ENCODE measurements around the gene GLOD4. TPM values are rescaled to one million over a fixed set of nuclear protein-coding genes. Genes with fewer than 3 reads are reported as not detected.
"Not testable (repeated sequence)": the region's sequence is repeated elsewhere in the genome, so short reads cannot be mapped to it uniquely, and the experiment has no call there.

The GLOD4 gene
- total and polyA plus RNA-seq, 2 donors, result 56.4 to 68.4 TPM

DNA sequence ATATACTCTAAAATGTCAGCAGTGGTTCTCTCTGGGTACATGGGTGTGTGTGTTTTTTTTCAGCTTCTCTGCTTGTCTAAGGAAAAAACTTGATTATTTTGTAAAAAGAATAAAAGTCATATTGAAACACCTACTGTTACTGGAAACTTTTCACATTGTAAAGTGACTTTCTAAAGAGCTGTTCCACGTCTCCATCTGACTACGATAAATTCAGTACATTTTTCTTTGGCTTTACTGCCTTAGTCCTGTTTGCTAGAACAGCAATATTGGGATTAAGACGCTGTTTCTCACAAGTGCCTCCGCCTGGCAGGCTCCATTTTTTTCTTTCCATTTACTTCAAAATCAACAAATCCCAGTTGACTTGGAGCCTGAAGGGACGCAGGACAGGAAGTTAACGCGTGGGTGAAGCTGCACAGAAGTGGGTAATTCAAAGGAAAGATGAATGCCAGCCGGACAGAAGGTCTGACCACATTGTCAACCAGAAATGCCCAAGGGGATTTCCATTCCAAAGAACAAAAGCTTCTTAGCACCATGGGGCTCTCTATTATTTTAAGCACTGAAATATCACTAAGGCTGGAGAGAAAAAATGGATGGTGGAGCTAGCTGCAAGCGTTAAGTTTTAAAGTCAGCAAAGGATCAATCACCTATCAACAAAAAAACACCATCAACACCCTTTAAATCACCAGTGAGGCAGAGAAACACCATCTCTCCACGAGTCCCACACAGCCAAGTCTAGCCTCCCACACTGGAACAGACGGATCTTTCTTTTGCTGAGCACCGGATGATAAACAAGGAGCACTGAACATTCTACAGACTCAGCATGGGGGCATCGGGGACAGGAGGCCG, 8.4 kb downstream of the GLOD4 start:
- Histone ChIP-seq H3K4me3 (ENCODE audit: low read length in 2 of 2) (no peak overlapping the region), H3K4me1 (ENCODE audit: control insufficient read depth in 2 of 2, insufficient read depth in 2 of 2, low read length in 2 of 2) (no peaks in the 10 kb centered on the region), H3K9me3 (ENCODE audit: control insufficient read depth in 2 of 2, insufficient read depth in 1 of 2, low read length in 1 of 2) (no peaks in the 10 kb centered on the region), H3K36me3 (ENCODE audit: control insufficient read depth in 2 of 2, insufficient read depth in 2 of 2, low read length in 1 of 2) (peaks cover 61 to 77% of the 10 kb centered on the region in 2 donors), H3K27me3 (ENCODE audit: control insufficient read depth in 2 of 2, insufficient read depth in 1 of 2, low read length in 1 of 2) (no peaks in the 10 kb centered on the region), H3K27ac (ENCODE audit: low read depth in 1 of 2, low read length in 1 of 2) (no peak overlapping the region)
- no peak for DNase-seq (ENCODE audit: low read depth in 6 of 9, low spot score in 9 of 9)
- WGBS, result 92% methylated on average over 14 of the region's 14 CpGs

DNA sequence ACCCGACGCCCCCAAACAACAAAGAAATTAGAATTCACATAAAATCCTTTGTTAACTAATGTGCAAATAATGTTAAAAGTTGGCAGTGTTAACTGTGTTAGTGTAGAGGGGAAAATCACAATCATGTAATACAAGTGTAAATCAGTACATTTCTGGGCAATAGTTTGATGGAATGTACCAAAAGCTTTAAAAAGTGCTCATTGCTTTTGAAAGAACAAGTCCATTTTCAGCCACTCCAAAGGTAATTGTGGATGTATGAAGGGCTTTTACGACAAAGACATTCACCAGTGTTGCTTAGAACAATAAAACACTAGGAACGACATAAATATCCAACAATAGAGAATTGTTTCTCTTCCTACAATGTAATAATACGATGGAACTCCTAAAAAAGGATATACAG, 9.1 kb downstream of the GLOD4 start:
- no peaks in the 10 kb centered on the region for H3K4me1 ChIP-seq (ENCODE audit: control insufficient read depth in 2 of 2, insufficient read depth in 2 of 2, low read length in 2 of 2)
- DNase-seq (ENCODE audit: low read depth in 6 of 9, low spot score in 9 of 9), result no peak
- no peaks in the 10 kb centered on the region for H3K9me3 ChIP-seq (ENCODE audit: control insufficient read depth in 2 of 2, insufficient read depth in 1 of 2, low read length in 1 of 2)
- peaks cover 58 to 70% of the 10 kb centered on the region in 2 donors for H3K36me3 ChIP-seq (ENCODE audit: control insufficient read depth in 2 of 2, insufficient read depth in 2 of 2, low read length in 1 of 2)
- 96% methylated on average over 5 of the region's 5 CpGs for WGBS
- H3K27me3 ChIP-seq (ENCODE audit: control insufficient read depth in 2 of 2, insufficient read depth in 1 of 2, low read length in 1 of 2), result no peaks in the 10 kb centered on the region
- no peak overlapping the region for H3K27ac ChIP-seq (ENCODE audit: low read depth in 1 of 2, low read length in 1 of 2)
- no peak overlapping the region for H3K4me3 ChIP-seq (ENCODE audit: low read length in 2 of 2)

DNA sequence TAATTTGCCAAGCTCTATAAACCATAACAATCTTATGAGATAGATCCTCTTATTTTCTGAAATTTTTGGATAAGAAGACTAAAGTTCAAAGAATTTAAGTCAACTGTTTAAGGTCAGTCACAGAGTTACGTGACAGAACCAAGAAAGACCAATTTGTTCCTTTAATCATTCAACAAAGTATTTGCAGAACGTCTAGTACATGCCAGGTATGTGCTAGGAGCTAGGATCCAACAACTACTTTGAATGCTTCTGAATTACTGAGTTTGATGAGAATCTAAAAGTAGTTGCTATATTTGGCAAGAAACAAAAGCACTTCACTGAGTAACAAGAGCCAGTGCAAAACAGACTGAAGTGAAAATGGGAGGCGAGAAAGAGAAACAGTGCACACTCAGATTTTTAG, 15.0 kb downstream of the GLOD4 start:
- H3K4me3 ChIP-seq (ENCODE audit: low read length in 2 of 2), result no peak overlapping the region
- DNase-seq (ENCODE audit: low read depth in 6 of 9, low spot score in 9 of 9), result no peak
- no peaks in the 10 kb centered on the region for H3K4me1 ChIP-seq (ENCODE audit: control insufficient read depth in 2 of 2, insufficient read depth in 2 of 2, low read length in 2 of 2)
- H3K9me3 ChIP-seq (ENCODE audit: control insufficient read depth in 2 of 2, insufficient read depth in 1 of 2, low read length in 1 of 2), result no peaks in the 10 kb centered on the region
- H3K27me3 ChIP-seq (ENCODE audit: control insufficient read depth in 2 of 2, insufficient read depth in 1 of 2, low read length in 1 of 2), result no peaks in the 10 kb centered on the region
- peaks cover 42 to 45% of the 10 kb centered on the region in 2 donors for H3K36me3 ChIP-seq (ENCODE audit: control insufficient read depth in 2 of 2, insufficient read depth in 2 of 2, low read length in 1 of 2)
- no peak overlapping the region for H3K27ac ChIP-seq (ENCODE audit: low read depth in 1 of 2, low read length in 1 of 2)
- 91% methylated on average over 3 of the region's 3 CpGs for WGBS

DNA sequence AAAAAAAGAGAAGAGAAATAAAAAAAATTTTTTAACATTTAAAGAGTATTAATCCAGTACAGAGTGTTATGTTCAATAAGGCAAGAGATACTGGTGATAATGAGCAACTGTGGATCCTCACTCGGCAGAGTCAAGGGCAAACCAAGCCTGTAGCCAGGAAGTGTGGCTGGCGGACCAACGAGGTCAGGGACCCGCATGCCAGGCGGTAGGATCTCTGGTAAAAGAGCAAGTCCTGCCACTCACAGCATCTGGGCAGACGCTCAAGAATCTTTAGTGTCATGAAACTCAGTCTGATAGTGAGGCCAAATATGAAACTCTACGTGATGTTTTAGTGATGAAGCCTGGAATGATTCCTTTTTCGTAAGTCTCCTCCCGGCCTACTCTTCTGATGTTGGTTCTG, 21.7 kb downstream of the GLOD4 start:
- Histone ChIP-seq H3K9me3 (ENCODE audit: control insufficient read depth in 2 of 2, insufficient read depth in 1 of 2, low read length in 1 of 2) (no peaks in the 10 kb centered on the region), H3K4me3 (ENCODE audit: low read length in 2 of 2) (no peak overlapping the region), H3K4me1 (ENCODE audit: control insufficient read depth in 2 of 2, insufficient read depth in 2 of 2, low read length in 2 of 2) (no peaks in the 10 kb centered on the region), H3K27me3 (ENCODE audit: control insufficient read depth in 2 of 2, insufficient read depth in 1 of 2, low read length in 1 of 2) (no peaks in the 10 kb centered on the region), H3K36me3 (ENCODE audit: control insufficient read depth in 2 of 2, insufficient read depth in 2 of 2, low read length in 1 of 2) (peaks cover 26 to 45% of the 10 kb centered on the region in 2 donors), H3K27ac (ENCODE audit: low read depth in 1 of 2, low read length in 1 of 2) (no peak overlapping the region)
- 96% methylated on average over 9 of the region's 9 CpGs for WGBS
- DNase-seq (ENCODE audit: low read depth in 6 of 9, low spot score in 9 of 9), result no peak

DNA sequence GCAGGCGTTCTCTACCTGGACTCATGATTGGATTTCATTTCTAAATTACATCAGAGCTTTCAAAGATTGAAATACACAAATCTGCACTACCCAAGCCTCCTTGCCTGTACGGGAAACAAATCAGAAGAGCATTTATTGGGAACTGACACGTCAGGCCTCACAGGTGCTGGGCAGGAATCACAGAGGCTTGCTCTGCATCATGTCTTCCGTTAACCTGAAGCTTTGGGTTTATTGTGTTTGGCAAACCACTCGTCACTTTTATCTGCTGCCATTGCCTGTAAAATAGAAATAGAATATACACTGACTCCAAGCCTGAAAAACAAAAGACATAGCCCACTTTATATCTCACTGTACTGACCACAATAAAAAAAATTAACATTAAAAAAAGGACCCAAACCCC, 22.1 kb downstream of the GLOD4 start:
- peaks cover 22 to 42% of the 10 kb centered on the region in 2 donors for H3K36me3 ChIP-seq (ENCODE audit: control insufficient read depth in 2 of 2, insufficient read depth in 2 of 2, low read length in 1 of 2)
- 94% methylated on average over 5 of the region's 5 CpGs for WGBS

DNA sequence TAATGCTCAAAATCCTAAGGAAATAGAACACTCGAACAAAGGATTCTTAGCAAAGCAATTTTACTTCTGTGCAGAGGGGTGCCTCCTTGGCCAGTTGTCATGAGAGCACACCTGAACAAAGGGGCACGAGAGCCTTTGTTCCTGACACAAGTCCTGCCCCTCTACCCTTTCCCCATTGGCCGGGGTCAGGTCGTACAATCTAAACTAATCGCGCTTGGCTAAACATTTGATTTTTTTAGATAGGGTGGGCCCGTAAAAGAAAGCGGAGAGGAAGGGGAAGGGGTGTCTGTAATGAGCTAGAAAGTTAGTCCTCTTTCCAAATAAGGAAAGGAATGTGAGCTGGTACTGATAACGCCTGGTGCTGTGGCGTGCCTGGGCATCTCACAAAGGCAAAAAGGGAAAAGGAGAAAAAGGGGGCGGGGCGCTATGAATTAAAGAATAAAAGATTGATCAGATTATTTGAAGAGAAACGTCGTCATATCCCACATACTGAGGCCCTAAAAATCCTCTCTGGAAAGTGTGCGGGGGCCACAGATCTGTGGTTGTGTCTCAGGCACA, 26.0 kb downstream of the GLOD4 start:
- not testable (repeated sequence) for H3K4me1 ChIP-seq (ENCODE audit: control insufficient read depth in 2 of 2, insufficient read depth in 2 of 2, low read length in 2 of 2); H3K4me3 ChIP-seq (ENCODE audit: low read length in 2 of 2); DNase-seq (ENCODE audit: low read depth in 6 of 9, low spot score in 9 of 9); H3K9me3 ChIP-seq (ENCODE audit: control insufficient read depth in 2 of 2, insufficient read depth in 1 of 2, low read length in 1 of 2); H3K27me3 ChIP-seq (ENCODE audit: control insufficient read depth in 2 of 2, insufficient read depth in 1 of 2, low read length in 1 of 2); H3K27ac ChIP-seq (ENCODE audit: low read depth in 1 of 2, low read length in 1 of 2)
- peaks cover 13 to 25% of the 10 kb centered on the region in 2 donors for H3K36me3 ChIP-seq (ENCODE audit: control insufficient read depth in 2 of 2, insufficient read depth in 2 of 2, low read length in 1 of 2)
- 92% methylated on average over 15 of the region's 15 CpGs for WGBS

More for the DNA sequence above, 22.1 kb downstream of the GLOD4 start:
- H3K27ac ChIP-seq (ENCODE audit: low read depth in 1 of 2, low read length in 1 of 2), result no peak overlapping the region
- H3K27me3 ChIP-seq (ENCODE audit: control insufficient read depth in 2 of 2, insufficient read depth in 1 of 2, low read length in 1 of 2), result no peaks in the 10 kb centered on the region
- H3K9me3 ChIP-seq (ENCODE audit: control insufficient read depth in 2 of 2, insufficient read depth in 1 of 2, low read length in 1 of 2), result no peaks in the 10 kb centered on the region
- no peak for DNase-seq (ENCODE audit: low read depth in 6 of 9, low spot score in 9 of 9)
- no peak overlapping the region for H3K4me3 ChIP-seq (ENCODE audit: low read length in 2 of 2)
- H3K4me1 ChIP-seq (ENCODE audit: control insufficient read depth in 2 of 2, insufficient read depth in 2 of 2, low read length in 2 of 2), result no peaks in the 10 kb centered on the region

DNA sequence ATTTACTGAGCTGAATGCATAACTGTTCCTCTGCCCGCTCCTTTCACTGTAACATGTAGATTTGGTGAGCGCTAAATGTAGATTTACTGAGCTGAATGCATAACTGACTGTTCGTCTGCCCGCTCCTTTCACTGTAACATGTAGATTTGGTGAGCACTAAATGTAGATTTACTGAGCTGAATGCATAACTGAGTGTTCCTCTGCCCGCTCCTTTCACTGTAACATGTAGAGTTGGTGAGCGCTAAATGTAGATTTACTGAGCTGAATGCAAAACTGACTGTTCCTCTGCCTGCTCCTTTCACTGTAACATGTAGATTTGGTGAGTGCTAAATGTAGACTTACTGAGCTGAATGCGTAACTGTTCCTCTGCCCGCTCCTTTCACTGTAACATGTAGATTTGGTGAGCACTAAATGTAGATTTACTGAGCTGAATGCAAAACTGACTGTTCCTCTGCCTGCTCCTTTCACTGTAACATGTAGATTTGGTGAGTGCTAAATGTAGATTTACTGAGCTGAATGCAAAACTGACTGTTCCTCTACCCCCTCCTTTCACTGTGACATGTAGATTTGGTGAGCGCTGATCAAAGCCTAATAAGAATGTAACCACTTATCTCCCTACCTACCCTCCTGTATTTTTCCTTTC, 26.6 kb downstream of the GLOD4 start:
- not testable (repeated sequence) for H3K27ac ChIP-seq (ENCODE audit: low read depth in 1 of 2, low read length in 1 of 2); H3K9me3 ChIP-seq (ENCODE audit: control insufficient read depth in 2 of 2, insufficient read depth in 1 of 2, low read length in 1 of 2); H3K4me3 ChIP-seq (ENCODE audit: low read length in 2 of 2); H3K27me3 ChIP-seq (ENCODE audit: control insufficient read depth in 2 of 2, insufficient read depth in 1 of 2, low read length in 1 of 2); DNase-seq (ENCODE audit: low read depth in 6 of 9, low spot score in 9 of 9)
- 98% methylated on average over 9 of the region's 9 CpGs for WGBS
- Histone ChIP-seq H3K36me3 (ENCODE audit: control insufficient read depth in 2 of 2, insufficient read depth in 2 of 2, low read length in 1 of 2) (peaks cover 7 to 22% of the 10 kb centered on the region in 2 donors), H3K4me1 (ENCODE audit: control insufficient read depth in 2 of 2, insufficient read depth in 2 of 2, low read length in 2 of 2) (peaks cover 9 to 16% of the 10 kb centered on the region in 2 donors)

DNA sequence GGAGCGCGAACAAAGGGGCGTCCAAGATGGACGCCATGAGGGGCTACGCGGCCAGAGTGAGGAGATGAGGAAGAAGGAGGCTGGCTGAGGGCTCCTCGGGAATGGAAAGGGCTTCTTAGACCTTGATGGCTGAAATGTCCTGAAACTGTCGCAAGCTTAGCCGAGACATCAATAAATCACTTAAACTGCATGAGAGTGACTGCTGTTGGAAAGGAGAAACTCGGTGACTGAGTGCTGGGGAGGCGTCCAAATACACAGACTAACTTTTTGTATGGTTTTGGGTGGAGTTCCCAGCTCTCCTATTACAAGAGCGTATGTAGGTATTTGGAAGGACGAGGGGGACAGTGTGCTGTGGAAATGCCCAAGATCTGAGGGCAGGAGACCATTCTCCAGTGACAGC, 28.7 kb downstream of the GLOD4 start:
- H3K4me3 ChIP-seq (ENCODE audit: low read length in 2 of 2), result no peak overlapping the region
- WGBS, result 81% methylated on average over 13 of the region's 13 CpGs
- peaks cover 0 to 13% of the 10 kb centered on the region in 2 donors for H3K36me3 ChIP-seq (ENCODE audit: control insufficient read depth in 2 of 2, insufficient read depth in 2 of 2, low read length in 1 of 2)
- no peaks in the 10 kb centered on the region for H3K9me3 ChIP-seq (ENCODE audit: control insufficient read depth in 2 of 2, insufficient read depth in 1 of 2, low read length in 1 of 2)
- no peaks in the 10 kb centered on the region for H3K27me3 ChIP-seq (ENCODE audit: control insufficient read depth in 2 of 2, insufficient read depth in 1 of 2, low read length in 1 of 2)
- H3K4me1 ChIP-seq (ENCODE audit: control insufficient read depth in 2 of 2, insufficient read depth in 2 of 2, low read length in 2 of 2), result peaks cover 9 to 20% of the 10 kb centered on the region in 2 donors
- no peak for DNase-seq (ENCODE audit: low read depth in 6 of 9, low spot score in 9 of 9)
- no peak overlapping the region for H3K27ac ChIP-seq (ENCODE audit: low read depth in 1 of 2, low read length in 1 of 2)

DNA sequence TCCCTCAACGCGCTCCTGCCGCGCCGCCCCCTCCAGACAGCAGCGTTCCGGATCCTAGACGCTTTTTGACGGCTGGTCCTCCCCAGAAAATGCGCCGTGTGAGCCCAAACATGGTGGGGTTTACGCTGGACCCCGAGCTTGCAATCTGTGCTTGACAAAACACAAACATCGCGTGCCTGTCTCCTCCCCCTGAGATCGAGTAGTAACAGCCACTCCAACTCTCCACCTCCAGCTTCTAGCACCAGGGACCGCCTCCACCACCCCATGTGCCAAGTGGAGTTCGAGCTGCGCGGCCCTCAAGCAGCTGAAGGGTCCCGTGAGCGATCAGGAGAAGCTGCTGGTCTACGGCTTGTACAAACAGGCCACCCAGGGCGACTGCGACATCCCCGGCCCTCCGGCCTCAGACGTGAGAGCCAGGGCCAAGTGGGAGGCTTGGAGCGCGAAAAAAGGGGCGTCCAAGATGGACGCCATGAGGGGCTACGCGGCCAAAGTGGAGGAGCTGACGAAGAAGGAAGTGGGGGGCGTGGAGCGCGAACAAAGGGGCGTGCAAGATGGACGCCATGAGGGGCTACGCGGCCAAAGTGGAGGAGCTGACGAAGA, 29.4 kb downstream of the GLOD4 start:
- peak overlapping the region; percentile 67 to 81 for H3K4me3 ChIP-seq (ENCODE audit: low read length in 2 of 2)
- WGBS, result 27% methylated on average over 43 of the region's 43 CpGs
- no peaks in the 10 kb centered on the region for H3K9me3 ChIP-seq (ENCODE audit: control insufficient read depth in 2 of 2, insufficient read depth in 1 of 2, low read length in 1 of 2)
- DNase-seq (ENCODE audit: low read depth in 6 of 9, low spot score in 9 of 9), result peak in 5 of 9 donors; percentile 28 to 75 (median 47)
- peaks cover 5 to 18% of the 10 kb centered on the region in 2 donors for H3K36me3 ChIP-seq (ENCODE audit: control insufficient read depth in 2 of 2, insufficient read depth in 2 of 2, low read length in 1 of 2)
- H3K27me3 ChIP-seq (ENCODE audit: control insufficient read depth in 2 of 2, insufficient read depth in 1 of 2, low read length in 1 of 2), result no peaks in the 10 kb centered on the region
- H3K4me1 ChIP-seq (ENCODE audit: control insufficient read depth in 2 of 2, insufficient read depth in 2 of 2, low read length in 2 of 2), result peaks cover 9 to 20% of the 10 kb centered on the region in 2 donors
- H3K27ac ChIP-seq (ENCODE audit: low read depth in 1 of 2, low read length in 1 of 2), result peak overlapping the region; percentile 78 to 89
